Measurements from ENCODE around the gene DRAXIN.

DNA sequence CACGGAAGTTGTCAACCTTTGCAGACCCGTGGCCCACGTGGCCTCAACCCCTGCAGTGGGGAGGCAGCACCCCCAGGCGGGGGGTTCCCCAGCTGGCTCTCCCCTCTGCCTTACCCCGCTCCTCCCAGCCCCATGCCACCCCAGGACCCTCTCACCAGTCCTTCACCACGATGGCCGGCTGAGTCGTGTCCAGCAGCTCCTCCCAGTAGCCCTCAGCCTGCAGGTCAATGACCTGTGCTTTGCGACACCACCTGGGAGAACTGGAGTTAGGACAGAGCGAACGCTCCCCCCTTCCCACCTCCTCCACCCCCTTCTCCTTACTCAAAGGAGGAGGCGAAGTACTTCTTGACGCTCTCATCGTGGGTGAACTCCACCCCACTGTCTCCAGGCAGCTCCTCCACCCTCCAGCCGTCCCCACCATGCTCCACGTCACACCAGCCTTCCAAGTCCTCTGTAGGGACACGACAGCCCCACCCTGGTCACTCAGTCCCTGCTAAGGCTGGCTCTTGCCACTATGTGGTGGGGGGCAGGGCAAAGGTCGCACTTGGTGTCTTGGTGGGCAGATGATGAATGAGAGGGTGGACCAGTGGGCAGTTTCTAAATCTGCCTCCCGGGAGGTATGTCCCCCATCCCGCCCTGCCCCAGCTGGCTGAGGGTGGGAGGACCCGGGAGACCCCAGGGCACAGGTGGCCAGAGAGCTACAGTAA is 41.7 kb upstream of the DRAXIN start:
- TF ChIP-seq, protein P1, sequence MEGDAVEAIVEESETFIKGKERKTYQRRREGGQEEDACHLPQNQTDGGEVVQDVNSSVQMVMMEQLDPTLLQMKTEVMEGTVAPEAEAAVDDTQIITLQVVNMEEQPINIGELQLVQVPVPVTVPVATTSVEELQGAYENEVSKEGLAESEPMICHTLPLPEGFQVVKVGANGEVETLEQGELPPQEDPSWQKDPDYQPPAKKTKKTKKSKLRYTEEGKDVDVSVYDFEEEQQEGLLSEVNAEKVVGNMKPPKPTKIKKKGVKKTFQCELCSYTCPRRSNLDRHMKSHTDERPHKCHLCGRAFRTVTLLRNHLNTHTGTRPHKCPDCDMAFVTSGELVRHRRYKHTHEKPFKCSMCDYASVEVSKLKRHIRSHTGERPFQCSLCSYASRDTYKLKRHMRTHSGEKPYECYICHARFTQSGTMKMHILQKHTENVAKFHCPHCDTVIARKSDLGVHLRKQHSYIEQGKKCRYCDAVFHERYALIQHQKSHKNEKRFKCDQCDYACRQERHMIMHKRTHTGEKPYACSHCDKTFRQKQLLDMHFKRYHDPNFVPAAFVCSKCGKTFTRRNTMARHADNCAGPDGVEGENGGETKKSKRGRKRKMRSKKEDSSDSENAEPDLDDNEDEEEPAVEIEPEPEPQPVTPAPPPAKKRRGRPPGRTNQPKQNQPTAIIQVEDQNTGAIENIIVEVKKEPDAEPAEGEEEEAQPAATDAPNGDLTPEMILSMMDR (IDR thresholded peaks at IDR 0.05; ENCODE audit: insufficient read depth, low read length) = no peak
- TF ChIP-seq POLR2AphosphoS5 (IDR thresholded peaks at IDR 0.05; ENCODE audit: low read depth) (no peak), GABPA (IDR thresholded peaks at IDR 0.05; ENCODE audit: low read depth) (no peak)
